HFFc6 (cell line): Measurements from ENCODE around the gene DST. TPM values are rescaled to one million over a fixed set of nuclear protein-coding genes. Genes with fewer than 3 reads are reported as not detected.

Experiments used
- DNase-seq: peaks from one replicate; pipeline ENCODE4 v3.0.0-alpha.2; 2018
- H3K27ac Mint-ChIP-seq: 2 replicates; pipeline ENCODE4 v1.8.0; 2020; ENCODE audit warnings: mild to moderate bottlenecking, mixed read lengths
- H3K27me3 Mint-ChIP-seq: 2 replicates; pipeline ENCODE4 v1.8.0; 2021; ENCODE audit warnings: mild to moderate bottlenecking, moderate library complexity, mixed read lengths; ENCODE audit not compliant: insufficient read depth
- H3K36me3 Mint-ChIP-seq: 2 replicates; pipeline ENCODE4 v1.8.0; 2021; ENCODE audit warnings: low read depth, mixed read lengths
- H3K4me1 Mint-ChIP-seq: 2 replicates; pipeline ENCODE4 v1.8.0; 2020; ENCODE audit warnings: low read depth, mixed read lengths
- H3K4me3 Mint-ChIP-seq: 2 replicates; pipeline ENCODE4 v1.8.0; 2020; ENCODE audit warnings: mild to moderate bottlenecking, moderate library complexity, mixed read lengths
- H3K9me3 Mint-ChIP-seq: 2 replicates; pipeline ENCODE4 v1.8.0; 2020; ENCODE audit warnings: mild to moderate bottlenecking, mixed read lengths
- CTCF ChIP-seq: fragments of 200-600 bp; sonication (generic); IDR thresholded peaks from 2 replicates; pipeline ENCODE4 v1.5.0; 2021; ENCODE audit warnings: antibody characterized with exemption, mild to moderate bottlenecking
- total RNA-seq, 6 experiments: library from RNA; stranded (reverse); fragmentation: NEBNext Ultra II Directional; extraction: Animal tissue kit (Norgen Biotek cat#: 25700); gene quantifications; 2 replicates in 1 of 6; 3 replicates in 5 of 6; pipeline ENCODE4 v1.2.3, GENCODE V29; 2021

The DST gene
- total RNA-seq, 6 experiments from 2014 or later: 246 to 408 (median 279) TPM

GRCh38 chr6:56605435-56605834 is 37.3 kb downstream of the DST start:
- Mint-ChIP-seq H3K4me3 (0 out of 2 replicates have a peak overlapping the region, but pooled peaks have one; percentile 37), H3K27ac (peak overlapping the region; percentile 57; the same call in 1 of the 2 replicates), H3K36me3 (peaks cover 82% of the 10 kb centered on the region), H3K9me3 (no peaks in the 10 kb centered on the region; the same call in 1 of the 2 replicates), H3K27me3 (peaks cover 20% of the 10 kb centered on the region), H3K4me1 (peaks cover 28% of the 10 kb centered on the region)
- no peak for TF ChIP-seq CTCF
- DNase-seq: no peak

GRCh38 chr6:56604186-56604585 is 38.5 kb downstream of the DST start:
- no peaks in the 10 kb centered on the region; the same call in 1 of the 2 replicates for H3K9me3 Mint-ChIP-seq
- peaks cover 82% of the 10 kb centered on the region for H3K36me3 Mint-ChIP-seq
- no peak for TF ChIP-seq CTCF
- no peak for DNase-seq
- H3K27me3 Mint-ChIP-seq: peaks cover 28% of the 10 kb centered on the region
- no peak overlapping the region for H3K4me3 Mint-ChIP-seq
- peaks cover 28% of the 10 kb centered on the region for H3K4me1 Mint-ChIP-seq
- H3K27ac Mint-ChIP-seq: 0 out of 2 replicates have a peak overlapping the region, but pooled peaks have one; percentile 57

GRCh38 chr6:56601390-56601789 is 41.3 kb downstream of the DST start:
- no peak overlapping the region for H3K4me3 Mint-ChIP-seq
- no peak for TF ChIP-seq CTCF
- peaks cover 21% of the 10 kb centered on the region for H3K4me1 Mint-ChIP-seq
- no peak overlapping the region for H3K27ac Mint-ChIP-seq
- DNase-seq: no peak
- H3K27me3 Mint-ChIP-seq: peaks cover 24% of the 10 kb centered on the region
- H3K36me3 Mint-ChIP-seq: peaks cover 72% of the 10 kb centered on the region
- no peaks in the 10 kb centered on the region for H3K9me3 Mint-ChIP-seq

GRCh38 chr6:56595490-56596122 is 47.1 kb downstream of the DST start:
- no peaks in the 10 kb centered on the region for H3K9me3 Mint-ChIP-seq
- H3K27ac Mint-ChIP-seq: peak overlapping the region; percentile 55
- DNase-seq: peak; percentile 42
- peaks cover 25% of the 10 kb centered on the region for H3K27me3 Mint-ChIP-seq
- H3K4me1 Mint-ChIP-seq: peaks cover 36% of the 10 kb centered on the region
- no peak overlapping the region; the same call in 1 of the 2 replicates for H3K4me3 Mint-ChIP-seq
- TF ChIP-seq CTCF: peak; percentile 87
- H3K36me3 Mint-ChIP-seq: peaks cover 70% of the 10 kb centered on the region

- Mint-ChIP-seq H3K27me3 (peaks cover 23% of the 10 kb centered on the region), H3K4me1 (peaks cover 36% of the 10 kb centered on the region), H3K9me3 (no peaks in the 10 kb centered on the region), H3K27ac (peak overlapping the region; percentile 55), H3K36me3 (peaks cover 64% of the 10 kb centered on the region), H3K4me3 (no peak overlapping the region; the same call in 1 of the 2 replicates)
- TF ChIP-seq CTCF: no peak
- DNase-seq: no peak
These were observed 48.0 kb downstream of the DST start for GRCh38 chr6:56594699-56595098.
